ENCODE data around the gene CD63. TPM values are rescaled to one million over a fixed set of nuclear protein-coding genes. Genes with fewer than 3 reads are reported as not detected.

The CD63 gene
- total RNA-seq, 1 experiment from 2014 or later, result 581 TPM

- no peak overlapping the region for H2AFZ ChIP-seq (ENCODE audit: low read length)
- H4K5ac ChIP-seq (ENCODE audit: insufficient read length, low read depth, low read length), result no peak overlapping the region
- no peak overlapping the region for H3K18ac ChIP-seq (ENCODE audit: insufficient read length, low read depth, low read length)
- H4K91ac ChIP-seq (ENCODE audit: insufficient read length, low read depth, low read length), result no peak overlapping the region
- H3K56ac ChIP-seq (ENCODE audit: insufficient read length, low read depth, low read length), result no peak overlapping the region
- no CpG with 5 or more reads among the region's 11 CpGs for WGBS (ENCODE audit: extremely low coverage, insufficient read length, low lambda C conversion rate)
- peak overlapping the region; percentile 27 for H3K9ac ChIP-seq (ENCODE audit: extremely low read depth, insufficient read length, low read length)
- H3K79me2 ChIP-seq (ENCODE audit: insufficient read depth, low read length), result peaks cover 6% of the 10 kb centered on the region; the same call in 1 of the 2 replicates
- no peak overlapping the region for H4K8ac ChIP-seq (replicated peaks; ENCODE audit: insufficient read length, low read depth, low read length)
- H3K23me2 ChIP-seq (ENCODE audit: insufficient read length, low read depth, low read length, poor library complexity, severe bottlenecking), result peaks cover 29% of the 10 kb centered on the region
- no peak for TF ChIP-seq CTCF (conservative IDR thresholded peaks at IDR 0.05)
- no peaks in the 10 kb centered on the region for H4K20me1 ChIP-seq (ENCODE audit: control insufficient read depth, insufficient read depth, insufficient read length)
- Mint-ChIP-seq H3K4me1 (peaks cover 53 to 59% of the 10 kb centered on the region in 2 experiments), H3K36me3 (ENCODE audit: insufficient read depth in 1 of 3, low read depth in 3 of 3) (peaks cover 17 to 26% (median 24%) of the 10 kb centered on the region in 3 experiments; a peak in 6 of 7 replicates), H3K27me3 (ENCODE audit: low read depth) (peaks cover 8% of the 10 kb centered on the region), H3K27ac (peak overlapping the region; percentile 68 to 95 (median 95); a peak in 6 of 7 replicates), H3K4me3 (peak overlapping the region; percentile 96 to 97), H3K9me3 (no peaks in the 10 kb centered on the region)
- H3T11ph ChIP-seq (ENCODE audit: low read length), result no peak overlapping the region
- no peak overlapping the region for H3K4ac ChIP-seq (ENCODE audit: low read depth, low read length)
- no peak overlapping the region for H2BK20ac ChIP-seq (ENCODE audit: low read depth, low read length, poor library complexity, severe bottlenecking)
- H3K9me3 ChIP-seq (ENCODE audit: control insufficient read depth, low read depth, low read length), result no peaks in the 10 kb centered on the region
- peaks cover 3% of the 10 kb centered on the region for H3K79me1 ChIP-seq (ENCODE audit: insufficient read depth, low read depth, low read length, poor library complexity, severe bottlenecking)
- no peak for DNase-seq
- no peak overlapping the region for H2BK120ac ChIP-seq (ENCODE audit: low read depth, low read length, poor library complexity, severe bottlenecking)
- no peaks in the 10 kb centered on the region for H3K27me3 ChIP-seq (ENCODE audit: insufficient read depth, low read length)
- H3K14ac ChIP-seq (ENCODE audit: insufficient read depth, low read length), result no peak overlapping the region
- H3K4me1 ChIP-seq (ENCODE audit: insufficient read depth, low read length), result peaks cover 13% of the 10 kb centered on the region
- H2BK5ac ChIP-seq (ENCODE audit: insufficient read length, low read length), result no peak overlapping the region
- H3K27ac ChIP-seq (ENCODE audit: insufficient read length, low read depth, low read length), result no peak overlapping the region
- H2AK5ac ChIP-seq (ENCODE audit: insufficient read length, low read length), result no peak overlapping the region
- H3K23ac ChIP-seq (ENCODE audit: insufficient read length, low read depth, low read length), result no peak overlapping the region
- H3K4me2 ChIP-seq (ENCODE audit: insufficient read depth, insufficient read length, low read length), result peak overlapping the region; percentile 72
- H2BK15ac ChIP-seq (ENCODE audit: low read depth, low read length), result no peak overlapping the region
- no peak overlapping the region for H2BK12ac ChIP-seq (ENCODE audit: insufficient read length, low read depth, low read length)
Observed at GRCh38 chr12:55744340-55745030, 15.7 kb upstream of the CD63 start.

Measured in H9 (cell line).